Karpas-422 (cell line): ENCODE data around the gene ZNF778. TPM values are rescaled to one million over a fixed set of nuclear protein-coding genes. Genes with fewer than 3 reads are reported as not detected.

ENCODE experiments used
- DNase-seq: peaks from one replicate; pipeline ENCODE4 v3.0.0-alpha.2; 2015
- H2AFZ ChIP-seq: fragments of 200-600 bp; sonication (generic); 2 replicates; pipeline ENCODE4 v1.6.1; 2014; ENCODE audit warnings: antibody characterized with exemption, low read length, mixed read lengths
- H3K27ac ChIP-seq: fragments of 200-600 bp; sonication (generic); 2 replicates; pipeline ENCODE4 v1.5.1; 2014; ENCODE audit warnings: mild to moderate bottlenecking, low read length, moderate library complexity
- H3K27me3 ChIP-seq: fragments of 200-600 bp; sonication (generic); 2 replicates; pipeline ENCODE4 v1.6.1; 2014; ENCODE audit warnings: low read length, mixed read lengths
- H3K36me3 ChIP-seq: fragments of 200-600 bp; sonication (generic); 2 replicates; pipeline ENCODE4 v1.6.1; 2014; ENCODE audit warnings: low read length, mixed read lengths; ENCODE audit not compliant: insufficient read depth
- H3K4me1 ChIP-seq: fragments of 200-600 bp; sonication (generic); 2 replicates; pipeline ENCODE4 v1.6.1; 2014; ENCODE audit warnings: mild to moderate bottlenecking, low read length, mixed read lengths
- H3K4me2 ChIP-seq: fragments of 200-600 bp; sonication (generic); 2 replicates; pipeline ENCODE4 v1.6.1; 2014; ENCODE audit warnings: low read length, low read depth, mild to moderate bottlenecking; ENCODE audit not compliant: poor library complexity, severe bottlenecking
- H3K4me3 ChIP-seq: fragments of 200-600 bp; sonication (generic); 2 replicates; pipeline ENCODE4 v1.5.1; 2014; ENCODE audit warnings: mild to moderate bottlenecking, antibody characterized with exemption, low read length, mixed read lengths
- H3K79me2 ChIP-seq: fragments of 200-600 bp; sonication (generic); 2 replicates; pipeline ENCODE4 v1.6.1; 2014; ENCODE audit warnings: mild to moderate bottlenecking, low read length, mixed read lengths
- H3K9ac ChIP-seq: fragments of 200-600 bp; sonication (generic); 2 replicates; pipeline ENCODE4 v1.6.0; 2014; ENCODE audit warnings: low read length
- H3K9me2 ChIP-seq: fragments of 200-600 bp; sonication (generic), shearing (Covaris generic); replicated peaks from 2 replicates; pipeline ENCODE4 v1.6.0; 2014; ENCODE audit warnings: mild to moderate bottlenecking, low read length, moderate library complexity; ENCODE audit not compliant: insufficient read depth
- H3K9me3 ChIP-seq: fragments of 300-700, 200-600 bp; sonication (generic); 2 replicates; pipeline ENCODE4 v1.6.1; 2014; ENCODE audit warnings: low read length, mixed read lengths
- H4K20me1 ChIP-seq: fragments of 200-600 bp; sonication (generic); 2 replicates; pipeline ENCODE4 v1.6.1; 2014; ENCODE audit warnings: mild to moderate bottlenecking, antibody characterized with exemption, low read length, low read depth; ENCODE audit not compliant: insufficient read depth
- total RNA-seq: library from RNA; depleted of rRNA; stranded (reverse); fragments of >200 nt; shearing (Covaris generic); gene quantifications from 2 replicates; pipeline ENCODE4 v1.2.3, GENCODE V29; 2014; ENCODE audit warnings: low replicate concordance

ZNF778 gene
- total RNA-seq, 1 experiment from 2014 or later = 2.7 TPM

DNA sequence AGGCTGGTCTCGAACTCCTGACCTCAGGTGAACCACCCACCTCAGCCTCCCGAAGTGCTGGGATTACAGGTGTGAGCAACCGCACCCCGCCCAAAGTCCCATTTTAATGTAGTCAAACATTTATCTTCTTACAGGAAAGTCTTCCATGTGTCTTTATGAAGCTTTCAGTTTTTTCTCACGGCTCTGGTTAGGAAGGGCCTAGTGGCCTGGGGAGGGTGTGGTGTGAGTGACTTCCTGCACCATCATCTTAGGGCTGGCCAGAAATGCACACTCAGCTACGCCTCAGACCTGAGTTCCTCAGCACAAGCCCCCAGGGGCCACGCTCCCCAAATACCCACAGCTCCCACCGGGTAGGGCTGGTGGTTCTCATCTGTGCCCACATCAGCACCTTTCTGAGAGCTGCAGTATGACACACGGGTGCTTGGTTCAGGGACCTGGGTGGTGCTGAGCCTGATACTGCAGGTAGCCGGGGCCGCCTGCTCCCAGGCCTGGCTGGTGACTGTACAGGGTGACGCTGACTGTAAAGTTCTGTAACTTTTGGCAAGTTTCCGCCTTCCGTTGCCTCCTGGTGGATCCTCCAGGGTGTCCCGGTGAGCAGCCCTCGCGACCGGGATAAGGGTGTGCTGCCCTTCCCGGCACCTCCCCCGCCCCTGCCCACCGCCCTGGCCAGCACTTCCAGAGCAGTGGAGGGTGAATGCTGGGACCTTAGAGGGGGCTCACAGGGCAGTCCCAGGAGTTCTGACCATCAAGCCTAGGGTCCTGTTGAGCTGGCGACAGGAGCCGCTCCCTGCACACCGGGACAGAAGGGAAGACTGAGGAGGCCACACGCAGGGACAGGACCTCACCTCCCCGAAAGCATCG, 52.5 kb downstream of the ZNF778 start:
- no peaks in the 10 kb centered on the region for H3K9me2 ChIP-seq
- H3K4me2 ChIP-seq = no peak overlapping the region
- H3K79me2 ChIP-seq = no peaks in the 10 kb centered on the region
- DNase-seq = no peak
- no peaks in the 10 kb centered on the region for H3K9me3 ChIP-seq
- no peak overlapping the region for H3K9ac ChIP-seq
- no peaks in the 10 kb centered on the region for H3K36me3 ChIP-seq
- H4K20me1 ChIP-seq = no peaks in the 10 kb centered on the region
- H2AFZ ChIP-seq = no peak overlapping the region
- H3K4me1 ChIP-seq = no peaks in the 10 kb centered on the region
- no peak overlapping the region for H3K27ac ChIP-seq
- H3K4me3 ChIP-seq = no peak overlapping the region
- H3K27me3 ChIP-seq = no peaks in the 10 kb centered on the region

DNA sequence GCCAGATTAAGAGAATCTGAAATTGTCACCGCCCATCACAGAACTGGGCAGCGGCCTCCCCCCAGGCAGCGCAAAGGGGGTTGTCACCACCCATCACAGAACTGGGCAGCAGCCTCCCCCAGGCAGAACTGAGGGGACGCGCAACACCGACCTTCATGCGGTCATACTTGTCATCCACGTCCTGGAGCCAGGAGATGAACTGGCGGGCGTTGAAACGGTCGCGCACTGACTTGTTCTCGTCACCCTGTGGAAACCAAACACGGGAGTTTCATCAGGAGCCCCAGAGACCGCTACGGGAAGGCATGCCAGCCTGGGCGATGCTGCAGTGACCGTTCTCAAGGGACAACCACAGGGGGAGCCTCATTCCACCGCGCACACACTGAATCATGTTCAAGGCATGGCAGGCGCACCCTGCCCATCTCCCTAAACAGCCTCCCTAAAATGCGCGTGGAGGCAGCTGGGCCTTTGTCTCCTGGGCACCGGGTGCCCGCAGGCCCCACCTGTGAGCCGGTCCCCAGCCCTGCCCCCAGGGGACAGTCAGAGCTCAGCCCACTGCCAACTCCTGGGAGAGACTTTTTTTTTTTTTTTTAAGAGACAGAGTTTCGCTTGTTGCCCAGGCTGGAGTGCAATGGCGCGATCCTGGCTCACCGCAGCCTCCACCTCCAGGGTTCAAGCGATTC, 53.3 kb downstream of the ZNF778 start:
- H3K4me3 ChIP-seq = no peak overlapping the region
- H3K79me2 ChIP-seq = no peaks in the 10 kb centered on the region
- no peaks in the 10 kb centered on the region for H3K9me3 ChIP-seq
- no peaks in the 10 kb centered on the region for H3K4me1 ChIP-seq
- H3K9ac ChIP-seq = no peak overlapping the region
- no peak overlapping the region for H3K4me2 ChIP-seq
- no peaks in the 10 kb centered on the region for H3K36me3 ChIP-seq
- no peak for DNase-seq
- no peaks in the 10 kb centered on the region for H4K20me1 ChIP-seq
- H3K27me3 ChIP-seq = no peaks in the 10 kb centered on the region
- no peak overlapping the region for H2AFZ ChIP-seq
- H3K9me2 ChIP-seq = no peaks in the 10 kb centered on the region
- no peak overlapping the region for H3K27ac ChIP-seq

DNA sequence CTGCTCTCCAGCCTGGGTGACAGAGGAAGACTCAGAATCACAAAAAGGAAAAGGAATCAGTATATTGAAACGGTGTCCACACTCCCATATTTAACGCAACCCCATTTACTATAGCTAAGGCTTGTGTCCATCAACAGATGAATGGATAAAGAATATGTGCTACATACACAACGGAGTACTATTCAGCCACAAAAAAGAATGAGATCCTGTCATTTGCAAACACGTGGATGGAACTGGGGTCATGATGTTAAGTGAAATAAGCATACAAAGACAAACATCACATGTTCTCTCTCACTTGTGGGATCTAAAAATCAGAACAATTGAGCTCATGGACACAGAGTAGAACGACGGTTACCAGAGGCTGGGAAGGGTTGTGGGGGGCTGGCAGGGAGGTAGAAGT, 55.1 kb downstream of the ZNF778 start:
- no peak overlapping the region for H2AFZ ChIP-seq
- no peaks in the 10 kb centered on the region for H3K4me1 ChIP-seq
- H3K4me2 ChIP-seq = no peak overlapping the region
- no peak overlapping the region for H3K9ac ChIP-seq
- H3K27ac ChIP-seq = no peak overlapping the region
- no peaks in the 10 kb centered on the region for H3K9me3 ChIP-seq
- no peaks in the 10 kb centered on the region for H4K20me1 ChIP-seq
- H3K9me2 ChIP-seq = no peaks in the 10 kb centered on the region
- H3K36me3 ChIP-seq = no peaks in the 10 kb centered on the region
- no peak overlapping the region for H3K4me3 ChIP-seq
- H3K27me3 ChIP-seq = no peaks in the 10 kb centered on the region
- H3K79me2 ChIP-seq = no peaks in the 10 kb centered on the region
- DNase-seq = no peak

DNA sequence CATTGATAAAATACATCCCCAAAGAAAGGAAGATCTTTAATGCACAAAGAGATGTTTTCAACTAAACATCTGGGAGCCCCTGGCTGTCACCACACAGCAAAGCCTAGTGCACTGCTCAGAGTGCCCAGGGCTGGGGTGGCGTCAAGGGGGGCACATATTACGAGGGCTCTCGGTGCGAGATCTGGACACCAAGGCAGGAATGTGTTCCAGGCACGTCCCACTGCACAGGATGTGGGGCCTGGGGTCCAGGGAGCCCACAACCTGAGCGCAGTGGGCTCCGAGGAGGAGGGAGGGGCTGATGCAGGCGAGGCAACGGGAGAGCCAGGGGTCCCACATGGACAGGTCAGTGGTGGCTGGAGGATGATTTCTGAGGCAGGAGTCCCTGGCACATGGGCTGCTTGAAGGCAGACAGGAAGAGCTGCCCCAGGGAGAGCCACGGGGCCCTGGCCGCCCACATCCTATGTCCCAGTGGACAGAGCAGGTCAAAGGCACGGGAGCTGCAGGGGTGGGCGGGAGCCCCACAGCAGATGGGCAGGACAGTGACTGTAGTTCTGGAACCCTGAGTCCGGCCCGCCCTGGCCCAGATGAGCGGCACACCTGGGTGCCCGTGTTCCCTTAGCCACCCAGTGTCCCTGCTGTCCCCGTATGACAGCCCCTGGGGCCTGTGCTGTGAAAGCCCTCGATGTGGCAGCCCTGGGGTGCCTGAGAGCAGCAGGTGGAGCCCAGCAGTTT, 56.4 kb downstream of the ZNF778 start:
- Histone ChIP-seq H3K4me2 (no peak overlapping the region), H2AFZ (no peak overlapping the region), H3K79me2 (no peaks in the 10 kb centered on the region), H3K36me3 (no peaks in the 10 kb centered on the region), H3K9ac (no peak overlapping the region), H3K27me3 (no peaks in the 10 kb centered on the region), H3K4me3 (no peak overlapping the region), H3K9me3 (no peaks in the 10 kb centered on the region), H3K4me1 (no peaks in the 10 kb centered on the region), H3K27ac (no peak overlapping the region), H3K9me2 (no peaks in the 10 kb centered on the region), H4K20me1 (no peaks in the 10 kb centered on the region)
- no peak for DNase-seq

DNA sequence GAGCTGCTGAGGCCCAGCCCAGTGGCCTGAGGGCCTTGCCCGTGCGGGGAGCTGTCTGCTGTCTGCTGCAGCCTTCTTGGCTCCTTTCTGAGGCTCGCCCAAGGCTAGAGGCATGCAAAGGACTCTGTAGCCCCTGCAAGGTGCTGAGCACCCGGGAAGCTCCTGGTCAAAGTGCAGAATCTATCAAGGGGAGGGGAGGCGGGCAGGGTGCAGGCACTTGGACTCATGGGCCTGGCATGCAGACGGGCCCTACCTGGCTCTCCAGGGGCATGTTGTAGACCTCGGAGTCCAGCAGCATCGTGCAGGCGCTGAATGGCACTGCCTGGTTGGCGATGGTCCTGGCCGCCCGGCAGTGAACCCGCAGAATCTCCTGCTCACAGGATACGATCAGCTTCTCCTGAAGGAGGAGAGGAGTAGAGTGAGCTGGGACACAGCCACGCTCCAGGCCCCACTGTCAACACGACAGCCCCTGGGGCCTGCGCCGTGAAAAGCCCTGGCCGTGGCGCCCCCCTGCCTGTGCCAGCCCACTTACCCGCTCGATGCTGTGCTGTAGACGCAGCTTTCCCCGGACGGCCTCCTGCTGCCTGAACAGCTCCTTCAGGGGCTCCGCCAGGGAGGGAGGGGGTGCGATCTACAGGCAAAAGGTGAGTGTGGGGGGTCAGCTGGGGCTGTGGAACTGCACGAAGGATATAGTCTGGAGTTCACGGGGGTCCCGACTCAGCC, 57.2 kb downstream of the ZNF778 start:
- H4K20me1 ChIP-seq = no peaks in the 10 kb centered on the region
- H3K9me2 ChIP-seq = no peaks in the 10 kb centered on the region
- H3K79me2 ChIP-seq = no peaks in the 10 kb centered on the region
- no peaks in the 10 kb centered on the region for H3K4me1 ChIP-seq
- H3K27ac ChIP-seq = no peak overlapping the region
- H3K4me2 ChIP-seq = no peak overlapping the region
- no peak for DNase-seq
- H3K4me3 ChIP-seq = no peak overlapping the region
- H3K27me3 ChIP-seq = no peaks in the 10 kb centered on the region
- H2AFZ ChIP-seq = no peak overlapping the region
- no peaks in the 10 kb centered on the region for H3K36me3 ChIP-seq
- no peaks in the 10 kb centered on the region for H3K9me3 ChIP-seq
- no peak overlapping the region for H3K9ac ChIP-seq

DNA sequence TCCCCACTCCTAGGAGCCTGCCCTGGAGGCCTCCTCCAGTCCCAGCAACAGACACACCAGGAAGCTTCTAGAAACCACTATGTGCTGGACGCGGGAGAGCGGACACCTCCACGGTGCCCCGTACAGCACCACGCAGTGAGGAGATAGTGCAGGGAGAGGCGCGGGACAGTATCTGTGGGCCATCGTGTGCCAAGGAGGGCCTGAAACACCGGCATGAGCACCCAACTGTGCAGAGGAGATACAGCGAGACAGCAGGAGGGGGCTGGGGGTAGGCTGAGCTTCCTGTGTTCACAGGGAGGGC, 57.7 kb downstream of the ZNF778 start:
- no peaks in the 10 kb centered on the region for H3K36me3 ChIP-seq
- H4K20me1 ChIP-seq = no peaks in the 10 kb centered on the region

DNA sequence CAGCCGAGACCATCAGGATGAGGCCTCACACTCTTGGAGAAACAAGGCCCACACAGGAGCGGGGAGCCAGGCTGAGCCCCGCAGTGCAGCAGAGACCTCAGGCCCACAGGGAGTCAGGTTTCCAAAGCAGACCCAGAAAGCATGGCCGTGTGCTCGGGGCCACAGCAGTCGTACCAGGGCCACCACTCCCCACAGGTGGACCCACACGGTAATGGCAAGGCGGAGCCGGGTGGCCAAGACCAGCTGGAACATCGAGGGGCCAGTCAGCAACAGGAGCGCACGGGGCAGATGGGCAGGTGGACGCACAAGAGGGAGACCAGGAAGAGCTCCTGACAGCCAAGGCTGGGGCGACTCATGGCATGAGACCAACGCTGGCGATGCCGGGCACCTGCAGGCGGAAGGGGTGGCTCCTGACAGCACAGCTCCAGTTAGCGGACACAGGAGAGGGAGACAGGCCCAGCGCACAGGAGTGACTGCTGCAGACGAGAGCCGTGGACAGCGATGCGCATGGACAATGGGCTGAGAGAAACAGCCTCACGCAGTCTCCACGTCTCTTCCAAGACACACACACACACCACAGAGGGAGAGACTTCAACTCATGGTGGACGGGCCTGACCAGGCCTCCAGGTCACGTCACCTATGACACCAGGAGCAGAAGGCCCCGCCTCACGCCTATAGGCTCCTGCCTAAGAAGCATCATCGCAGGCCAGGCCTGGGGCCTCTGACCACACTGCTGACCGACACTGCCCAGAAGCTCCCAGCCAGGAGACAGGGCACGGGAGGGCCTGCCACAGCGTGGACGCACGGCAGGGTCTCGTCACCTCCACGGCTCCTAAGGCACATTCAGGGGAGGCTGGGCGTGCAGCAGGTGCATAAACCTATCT, 58.6 kb downstream of the ZNF778 start:
- Histone ChIP-seq H3K9me2 (no peaks in the 10 kb centered on the region), H4K20me1 (no peaks in the 10 kb centered on the region), H3K4me3 (no peak overlapping the region), H3K27me3 (no peaks in the 10 kb centered on the region), H3K36me3 (no peaks in the 10 kb centered on the region), H3K9me3 (no peaks in the 10 kb centered on the region), H3K4me2 (no peak overlapping the region), H3K9ac (no peak overlapping the region), H2AFZ (no peak overlapping the region), H3K27ac (no peak overlapping the region), H3K4me1 (no peaks in the 10 kb centered on the region), H3K79me2 (no peaks in the 10 kb centered on the region)
- DNase-seq = no peak

More for the DNA sequence above, 57.7 kb downstream of the ZNF778 start:
- H3K9ac ChIP-seq = no peak overlapping the region
- H3K9me3 ChIP-seq = no peaks in the 10 kb centered on the region
- H3K9me2 ChIP-seq = no peaks in the 10 kb centered on the region
- DNase-seq = no peak
- no peak overlapping the region for H2AFZ ChIP-seq
- no peak overlapping the region for H3K4me3 ChIP-seq
- H3K27me3 ChIP-seq = no peaks in the 10 kb centered on the region
- no peak overlapping the region for H3K4me2 ChIP-seq
- H3K79me2 ChIP-seq = no peaks in the 10 kb centered on the region
- no peak overlapping the region for H3K27ac ChIP-seq
- no peaks in the 10 kb centered on the region for H3K4me1 ChIP-seq
